Vagina (tissue), 2 donors: ENCODE results near the gene SCARF2.

Experiments used
- CTCF ChIP-seq, 3 experiments: fragments of 450-650 bp in 2 of 3; fragments of 200-600 bp in 1 of 3; sonication (generic) in 1 of 3; IDR thresholded peaks; one replicate each; pipeline ENCODE4 v1.5.1; 2017 to 2019; ENCODE audit warnings: antibody characterized with exemption in 3 of 3, mild to moderate bottlenecking in 2 of 3, moderate library complexity in 2 of 3
- POLR2A ChIP-seq, 2 donors: fragments of 450-650 bp; IDR thresholded peaks; one replicate each; pipeline ENCODE4 v1.6.1; 2017; ENCODE audit warnings: antibody characterized with exemption in 2 of 2, mild to moderate bottlenecking in 2 of 2, moderate library complexity in 2 of 2
- POLR2AphosphoS5 ChIP-seq, 2 donors: sonication (generic); formaldehyde crosslinking; IDR thresholded peaks; one replicate each; pipeline ENCODE4 v1.9.0; 2017; ENCODE audit warnings: antibody characterized with exemption in 2 of 2, mild to moderate bottlenecking in 2 of 2, low read depth in 1 of 2; ENCODE audit not compliant: insufficient read depth in 1 of 2

- TF ChIP-seq POLR2A (IDR thresholded peaks at IDR 0.05) (no peak), CTCF (IDR thresholded peaks at IDR 0.05) (no peak), POLR2AphosphoS5 (IDR thresholded peaks at IDR 0.05; ENCODE audit: insufficient read depth in 1 of 2, low read depth in 1 of 2) (no peak)
Measured at GRCh38 chr22:20475115-20475436, 37.5 kb upstream of the SCARF2 start.
